Thyroid gland (tissue), 4 donors: ENCODE measurements around the gene SLC32A1. TPM values are rescaled to one million over a fixed set of nuclear protein-coding genes. Genes with fewer than 3 reads are reported as not detected.

Experiments
- DNase-seq, 2 donors: peaks; one replicate each; pipeline ENCODE4 v3.0.0-alpha.2; 2019
- H3K27ac ChIP-seq, 3 donors: fragments of 200-600 bp; sonication (generic); 1 replicate in 2 of 3; 2 replicates in 1 of 3; pipeline ENCODE4 v1.5.1; 2016 to 2019; ENCODE audit warnings: mild to moderate bottlenecking in 1 of 3, moderate library complexity in 1 of 3
- H3K27me3 ChIP-seq: fragments of 200-600 bp; sonication (generic); one replicate; pipeline ENCODE4 v1.5.1; 2019
- H3K36me3 ChIP-seq, 2 donors: fragments of 200-600 bp; sonication (generic); one replicate each; pipeline ENCODE4 v1.5.1; 2016 to 2019
- H3K4me1 ChIP-seq, 2 donors: fragments of 200-600 bp; sonication (generic); one replicate each; pipeline ENCODE4 v1.5.1; 2017 to 2019
- H3K4me3 ChIP-seq, 3 donors: fragments of 200-600 bp; sonication (generic); replicated peaks in 1 of 3; 1 replicate in 2 of 3; 2 replicates in 1 of 3; pipeline ENCODE4 v1.5.1; 2016; ENCODE audit warnings: mild to moderate bottlenecking in 1 of 3
- H3K9me3 ChIP-seq: fragments of 200-600 bp; sonication (generic); one replicate; pipeline ENCODE4 v1.5.1; 2017
- POLR2A ChIP-seq, 2 donors: fragments of 450-650 bp; IDR thresholded peaks; one replicate each; pipeline ENCODE4 v1.6.1; 2017; ENCODE audit warnings: antibody characterized with exemption in 2 of 2, mild to moderate bottlenecking in 2 of 2, moderate library complexity in 1 of 2
- WGBS, 2 donors: methylation state at CpG; one replicate each; pipeline ENCODE4 v1.1.5; 2017; 5-methylcytosine and 5-hydroxymethylcytosine counted together
- intact Hi-C: fragments of 100-400 bp; cut with DNase I; formaldehyde crosslinking; loops from one replicate; pipeline ENCODE4 v1.15.1; 2023
- total RNA-seq, 4 donors: library from RNA; depleted of rRNA; stranded (reverse); fragments of >200 nt; gene quantifications; one replicate each; pipeline ENCODE4 v1.2.3, GENCODE V29; 2016
- TF ChIP-seq, protein P1 (sequence below), 6 experiments: fragments of 200-600 bp in 3 of 6; fragments of 450-650 bp in 3 of 6; sonication (generic) in 3 of 6; IDR thresholded peaks; one replicate each; pipeline ENCODE4 v1.5.1; 2016 to 2019; ENCODE audit warnings: antibody characterized with exemption in 6 of 6, mild to moderate bottlenecking in 2 of 6, inconsistent platforms in 1 of 6, moderate library complexity in 1 of 6

SLC32A1 gene
- total RNA-seq, 4 donors from 2014 or later, result not detected

DNA sequence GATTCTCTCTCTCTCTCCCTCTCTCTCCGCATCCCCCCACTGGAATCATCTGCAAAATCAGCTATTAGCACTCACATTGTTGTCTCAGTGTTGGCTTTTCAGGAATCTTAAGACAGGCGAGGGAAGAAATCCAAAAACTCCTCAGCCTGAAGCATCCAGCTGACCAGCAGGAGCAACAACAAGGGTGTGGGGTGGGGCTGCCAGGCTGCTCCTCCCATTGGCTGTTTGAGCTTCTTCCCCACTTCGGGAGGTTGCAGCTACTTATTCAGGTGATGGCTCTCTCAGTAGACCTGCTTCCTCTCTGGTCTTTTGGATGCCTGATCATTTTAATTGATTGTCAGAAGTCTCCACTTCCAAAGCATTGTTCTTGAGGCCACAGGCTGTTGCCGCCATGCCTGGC is 24.1 kb upstream of the SLC32A1 start:
- H3K27ac ChIP-seq, result no peak overlapping the region
- no peaks in the 10 kb centered on the region for H3K4me1 ChIP-seq
- no peak for DNase-seq
- no peaks in the 10 kb centered on the region for H3K9me3 ChIP-seq
- TF ChIP-seq POLR2A (IDR thresholded peaks at IDR 0.05), result no peak
- TF ChIP-seq, protein P1, sequence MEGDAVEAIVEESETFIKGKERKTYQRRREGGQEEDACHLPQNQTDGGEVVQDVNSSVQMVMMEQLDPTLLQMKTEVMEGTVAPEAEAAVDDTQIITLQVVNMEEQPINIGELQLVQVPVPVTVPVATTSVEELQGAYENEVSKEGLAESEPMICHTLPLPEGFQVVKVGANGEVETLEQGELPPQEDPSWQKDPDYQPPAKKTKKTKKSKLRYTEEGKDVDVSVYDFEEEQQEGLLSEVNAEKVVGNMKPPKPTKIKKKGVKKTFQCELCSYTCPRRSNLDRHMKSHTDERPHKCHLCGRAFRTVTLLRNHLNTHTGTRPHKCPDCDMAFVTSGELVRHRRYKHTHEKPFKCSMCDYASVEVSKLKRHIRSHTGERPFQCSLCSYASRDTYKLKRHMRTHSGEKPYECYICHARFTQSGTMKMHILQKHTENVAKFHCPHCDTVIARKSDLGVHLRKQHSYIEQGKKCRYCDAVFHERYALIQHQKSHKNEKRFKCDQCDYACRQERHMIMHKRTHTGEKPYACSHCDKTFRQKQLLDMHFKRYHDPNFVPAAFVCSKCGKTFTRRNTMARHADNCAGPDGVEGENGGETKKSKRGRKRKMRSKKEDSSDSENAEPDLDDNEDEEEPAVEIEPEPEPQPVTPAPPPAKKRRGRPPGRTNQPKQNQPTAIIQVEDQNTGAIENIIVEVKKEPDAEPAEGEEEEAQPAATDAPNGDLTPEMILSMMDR (IDR thresholded peaks at IDR 0.05), result no peak
- intact Hi-C loops, result no loop called here
- no peaks in the 10 kb centered on the region for H3K27me3 ChIP-seq
- no peak overlapping the region for H3K4me3 ChIP-seq
- H3K36me3 ChIP-seq, result no peaks in the 10 kb centered on the region
- WGBS, 2 donors, result 28 to 31% methylated on average over 4 of the region's 4 CpGs

DNA sequence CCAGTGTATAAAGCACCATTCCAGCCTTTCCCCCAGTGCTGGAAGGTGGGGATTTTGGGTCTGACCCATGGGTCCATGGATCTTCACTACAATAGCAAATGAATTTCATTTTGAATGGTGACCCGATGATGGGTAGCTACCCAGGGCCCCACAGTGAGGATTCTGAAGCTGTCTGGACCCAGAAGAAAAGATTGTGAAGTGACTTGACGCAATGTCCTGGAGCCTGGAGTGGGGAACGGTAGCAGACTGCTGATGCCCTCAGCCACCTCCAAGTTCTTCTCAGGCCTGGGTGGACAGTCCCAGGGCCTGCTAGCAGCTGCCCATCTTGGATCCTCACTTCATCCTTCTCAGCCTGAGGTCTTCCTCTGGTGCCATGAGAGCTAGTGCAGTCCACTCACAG is 23.4 kb upstream of the SLC32A1 start:
- no peaks in the 10 kb centered on the region for H3K9me3 ChIP-seq
- TF ChIP-seq, protein P1 (IDR thresholded peaks at IDR 0.05), result no peak
- no peak for TF ChIP-seq POLR2A (IDR thresholded peaks at IDR 0.05)
- DNase-seq, result no peak
- WGBS, 2 donors, result 75 to 88% methylated on average over 3 of the region's 3 CpGs
- no peak overlapping the region for H3K27ac ChIP-seq
- intact Hi-C loops, result no loop called here
- H3K4me3 ChIP-seq, result no peak overlapping the region
- no peaks in the 10 kb centered on the region for H3K27me3 ChIP-seq
- H3K36me3 ChIP-seq, result no peaks in the 10 kb centered on the region
- no peaks in the 10 kb centered on the region for H3K4me1 ChIP-seq

DNA sequence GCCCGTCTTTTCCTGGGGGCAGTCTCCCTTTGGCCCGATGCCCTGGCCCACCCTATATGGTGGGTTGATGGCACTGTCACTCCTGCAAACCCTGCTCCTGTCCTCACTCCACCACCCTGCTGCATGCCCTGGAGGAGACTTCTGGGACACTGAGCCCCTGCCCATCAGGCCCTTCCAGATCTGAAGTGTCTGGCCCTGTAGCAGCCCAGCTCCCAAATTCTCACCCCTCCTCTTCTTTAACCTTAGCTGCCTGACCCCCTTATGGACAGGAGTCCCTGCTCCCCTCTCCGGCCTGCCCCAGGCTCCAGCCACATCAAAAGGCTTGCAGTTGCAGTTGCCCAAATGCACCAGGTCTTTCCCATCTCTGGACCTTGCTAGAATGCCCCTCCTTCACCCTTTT is 20.8 kb upstream of the SLC32A1 start:
- Histone ChIP-seq H3K36me3 (no peaks in the 10 kb centered on the region), H3K9me3 (no peaks in the 10 kb centered on the region), H3K4me3 (no peak overlapping the region), H3K27ac (no peak overlapping the region), H3K27me3 (no peaks in the 10 kb centered on the region), H3K4me1 (no peaks in the 10 kb centered on the region)
- 67 to 79% methylated on average over 3 of the region's 3 CpGs for WGBS, 2 donors
- intact Hi-C loops, result no loop called here
- DNase-seq, result no peak
- TF ChIP-seq POLR2A (IDR thresholded peaks at IDR 0.05), result no peak
- TF ChIP-seq, protein P1 (IDR thresholded peaks at IDR 0.05), result no peak

DNA sequence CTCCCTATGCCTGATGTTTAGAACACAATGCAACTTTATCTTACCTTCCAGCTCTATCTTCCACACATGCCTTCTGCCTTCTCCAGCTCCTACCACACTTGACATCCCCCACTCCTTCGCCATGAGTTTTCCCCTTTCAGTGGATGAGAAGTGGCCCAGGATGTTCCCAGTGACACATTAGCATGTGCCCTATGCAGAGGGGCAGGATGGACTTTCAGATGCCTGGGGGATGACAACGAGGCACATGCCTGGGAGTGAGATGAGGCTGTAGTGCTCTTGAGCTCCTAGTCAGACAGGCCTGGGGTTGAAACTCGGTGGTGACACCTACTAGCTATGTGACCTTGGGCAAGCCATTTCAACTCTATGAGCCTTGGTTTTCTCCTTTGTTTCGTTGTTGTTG is 20.1 kb upstream of the SLC32A1 start:
- Histone ChIP-seq H3K9me3 (no peaks in the 10 kb centered on the region), H3K4me1 (no peaks in the 10 kb centered on the region), H3K27ac (no peak overlapping the region), H3K4me3 (no peak overlapping the region), H3K36me3 (no peaks in the 10 kb centered on the region), H3K27me3 (no peaks in the 10 kb centered on the region)
- intact Hi-C loops, result no loop called here
- no peak for DNase-seq
- TF ChIP-seq, protein P1 (IDR thresholded peaks at IDR 0.05), result no peak
- no peak for TF ChIP-seq POLR2A (IDR thresholded peaks at IDR 0.05)
- WGBS, 2 donors, result 51 to 59% methylated on average over 4 of the region's 4 CpGs

DNA sequence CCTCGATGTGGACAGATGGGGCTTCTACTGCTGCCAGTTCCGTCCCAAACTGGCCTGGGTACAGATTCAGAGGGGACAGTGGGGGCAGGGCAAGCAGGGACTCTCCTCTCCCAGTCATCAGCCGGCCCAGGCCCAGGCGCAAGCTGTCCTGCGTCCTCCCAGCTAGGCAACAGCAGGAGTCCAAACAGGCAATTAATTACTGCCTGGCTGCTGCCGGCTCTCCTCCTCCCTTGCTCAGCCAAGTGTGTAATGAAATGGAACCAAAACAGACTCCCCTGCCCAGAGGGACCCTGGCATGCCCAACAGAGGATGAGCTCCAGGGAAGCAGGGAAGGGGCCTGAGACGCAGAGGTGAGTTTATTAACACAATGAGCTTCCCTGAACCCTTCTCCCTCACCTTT is 17.8 kb upstream of the SLC32A1 start:
- Histone ChIP-seq H3K36me3 (no peaks in the 10 kb centered on the region), H3K4me3 (no peak overlapping the region), H3K27me3 (no peaks in the 10 kb centered on the region), H3K27ac (no peak overlapping the region), H3K9me3 (no peaks in the 10 kb centered on the region), H3K4me1 (no peaks in the 10 kb centered on the region)
- 12 to 24% methylated on average over 2 to 6 of the region's 7 CpGs for WGBS, 2 donors
- intact Hi-C loops, result no loop called here
- TF ChIP-seq, protein P1 (IDR thresholded peaks at IDR 0.05), result no peak
- no peak for TF ChIP-seq POLR2A (IDR thresholded peaks at IDR 0.05)
- DNase-seq, result no peak
